ENCODE results near the gene ANKS6.

The ANKS6 gene

GRCh38 chr9:98728500-98728899, 67.9 kb downstream of the ANKS6 start:
- no peak overlapping the region for H3K4me3 Mint-ChIP-seq
- peaks cover 27% of the 10 kb centered on the region for H3K27me3 Mint-ChIP-seq (ENCODE audit: low read depth)
- H3K4me1 Mint-ChIP-seq = peaks cover 11% of the 10 kb centered on the region
- H3K36me3 Mint-ChIP-seq (ENCODE audit: low read depth) = peaks cover 3% of the 10 kb centered on the region
- H3K9me3 Mint-ChIP-seq = no peaks in the 10 kb centered on the region
- H3K27ac Mint-ChIP-seq = no peak overlapping the region
- no peak for TF ChIP-seq CTCF (IDR thresholded peaks at IDR 0.05; ENCODE audit: unreplicated experiment in 3 of 3)

- H3K27me3 Mint-ChIP-seq (ENCODE audit: low read depth) = peaks cover 30% of the 10 kb centered on the region
- H3K27ac Mint-ChIP-seq = no peak overlapping the region
- no peak overlapping the region for H3K4me3 Mint-ChIP-seq
- no peak for TF ChIP-seq CTCF (IDR thresholded peaks at IDR 0.05; ENCODE audit: unreplicated experiment in 3 of 3)
- H3K36me3 Mint-ChIP-seq (ENCODE audit: low read depth) = no peaks in the 10 kb centered on the region
- no peaks in the 10 kb centered on the region for H3K9me3 Mint-ChIP-seq
- peaks cover 11% of the 10 kb centered on the region for H3K4me1 Mint-ChIP-seq
Observed at GRCh38 chr9:98727428-98727827, 68.9 kb downstream of the ANKS6 start.

- no peaks in the 10 kb centered on the region for H3K9me3 Mint-ChIP-seq
- H3K4me3 Mint-ChIP-seq = no peak overlapping the region
- H3K27ac Mint-ChIP-seq = no peak overlapping the region
- peaks cover 33% of the 10 kb centered on the region for H3K27me3 Mint-ChIP-seq (ENCODE audit: low read depth)
- peaks cover 11% of the 10 kb centered on the region for H3K4me1 Mint-ChIP-seq
- H3K36me3 Mint-ChIP-seq (ENCODE audit: low read depth) = no peaks in the 10 kb centered on the region
- no peak for TF ChIP-seq CTCF (IDR thresholded peaks at IDR 0.05; ENCODE audit: unreplicated experiment in 3 of 3)
Observed at GRCh38 chr9:98726735-98727134, 69.6 kb downstream of the ANKS6 start.

- Mint-ChIP-seq H3K36me3 (ENCODE audit: low read depth) (no peaks in the 10 kb centered on the region), H3K4me1 (no peaks in the 10 kb centered on the region), H3K27ac (no peak overlapping the region), H3K4me3 (no peak overlapping the region), H3K9me3 (no peaks in the 10 kb centered on the region), H3K27me3 (ENCODE audit: low read depth) (peaks cover 38% of the 10 kb centered on the region)
- no peak for TF ChIP-seq CTCF (IDR thresholded peaks at IDR 0.05; ENCODE audit: unreplicated experiment in 3 of 3)
Observed at GRCh38 chr9:98724810-98725530, 71.4 kb downstream of the ANKS6 start.

- no peaks in the 10 kb centered on the region for H3K36me3 Mint-ChIP-seq (ENCODE audit: low read depth)
- H3K4me3 Mint-ChIP-seq = no peak overlapping the region
- TF ChIP-seq CTCF (IDR thresholded peaks at IDR 0.05; ENCODE audit: unreplicated experiment in 3 of 3) = no peak
- no peak overlapping the region for H3K27ac Mint-ChIP-seq
- H3K9me3 Mint-ChIP-seq = no peaks in the 10 kb centered on the region
- no peaks in the 10 kb centered on the region for H3K4me1 Mint-ChIP-seq
- H3K27me3 Mint-ChIP-seq (ENCODE audit: low read depth) = peaks cover 54% of the 10 kb centered on the region
Observed at GRCh38 chr9:98721643-98722042, 74.7 kb downstream of the ANKS6 start.

- peaks cover 58% of the 10 kb centered on the region for H3K27me3 Mint-ChIP-seq (ENCODE audit: low read depth)
- H3K4me3 Mint-ChIP-seq = no peak overlapping the region
- H3K9me3 Mint-ChIP-seq = no peaks in the 10 kb centered on the region
- no peaks in the 10 kb centered on the region for H3K4me1 Mint-ChIP-seq
- no peaks in the 10 kb centered on the region for H3K36me3 Mint-ChIP-seq (ENCODE audit: low read depth)
- TF ChIP-seq CTCF (IDR thresholded peaks at IDR 0.05; ENCODE audit: unreplicated experiment in 3 of 3) = no peak
- no peak overlapping the region for H3K27ac Mint-ChIP-seq
Observed at GRCh38 chr9:98720402-98720801, 76.0 kb downstream of the ANKS6 start.
